MM.1S (cell line): ENCODE results near the gene RALGDS.

Experiments used
- DNase-seq: peaks from one replicate; pipeline ENCODE4 v3.0.0-alpha.2; 2015
- H2AFZ ChIP-seq: fragments of 300-600 bp; sonication (generic); 2 replicates; pipeline ENCODE4 v1.6.0; 2016; ENCODE audit warnings: antibody characterized with exemption, low read length
- H3F3A ChIP-seq: fragments of 300-600 bp; sonication (generic); 2 replicates; pipeline ENCODE4 v1.6.1; 2016; ENCODE audit warnings: mild to moderate bottlenecking, antibody characterized with exemption, low read length, moderate library complexity, mixed read lengths; ENCODE audit not compliant: insufficient read depth
- H3K27ac ChIP-seq: fragments of 300-600 bp; sonication (generic); 2 replicates; pipeline ENCODE4 v1.5.1; 2016; ENCODE audit warnings: mild to moderate bottlenecking, low read length
- H3K27me3 ChIP-seq: fragments of 300-600 bp; sonication (generic); replicated peaks from 2 replicates; pipeline ENCODE4 v1.6.0; 2016; ENCODE audit warnings: low read length; ENCODE audit not compliant: insufficient read depth
- H3K36me3 ChIP-seq: fragments of 300-600 bp; sonication (generic); replicated peaks from 2 replicates; pipeline ENCODE4 v1.6.1; 2016; ENCODE audit warnings: mild to moderate bottlenecking, low read length, mixed read lengths; ENCODE audit not compliant: insufficient read depth
- H3K4me1 ChIP-seq: fragments of 300-600 bp; sonication (generic); 2 replicates; pipeline ENCODE4 v1.6.1; 2016; ENCODE audit warnings: low read length, mixed read lengths
- H3K4me2 ChIP-seq: fragments of 300-600 bp; sonication (generic); 2 replicates; pipeline ENCODE4 v1.6.0; 2016; ENCODE audit warnings: low read depth, low read length
- H3K4me3 ChIP-seq: fragments of 300-600 bp; sonication (generic); 2 replicates; pipeline ENCODE4 v1.5.1; 2016; ENCODE audit warnings: low read length, mixed read lengths
- H3K79me2 ChIP-seq: fragments of 300-600 bp; sonication (generic); 2 replicates; pipeline ENCODE4 v1.6.1; 2016; ENCODE audit warnings: mixed run types, low read length, mixed read lengths
- H3K9ac ChIP-seq: fragments of 300-600 bp; sonication (generic); 2 replicates; pipeline ENCODE4 v1.6.1; 2016; ENCODE audit warnings: low read length, mixed read lengths
- H3K9me2 ChIP-seq: fragments of 300-600 bp; sonication (generic); replicated peaks from 2 replicates; pipeline ENCODE4 v1.6.1; 2016; ENCODE audit warnings: mild to moderate bottlenecking, low read length, mixed read lengths; ENCODE audit not compliant: insufficient read depth
- H3K9me3 ChIP-seq: fragments of 300-600 bp; sonication (generic); replicated peaks from 2 replicates; pipeline ENCODE4 v1.6.1; 2016; ENCODE audit warnings: mild to moderate bottlenecking, low read length, mixed read lengths; ENCODE audit not compliant: insufficient read depth
- H4K20me1 ChIP-seq: fragments of 300-600 bp; sonication (generic); 2 replicates; pipeline ENCODE4 v1.6.1; 2016; ENCODE audit warnings: mild to moderate bottlenecking, low read length, moderate library complexity, mixed read lengths; ENCODE audit not compliant: insufficient read depth
- EZH2 ChIP-seq: fragments of 300-600 bp; sonication (generic); optimal IDR thresholded peaks from 2 replicates; pipeline ENCODE3; 2017; ENCODE audit warnings: low read depth, mild to moderate bottlenecking, antibody characterized with exemption, low read length, mixed read lengths
- EZH2phosphoT487 ChIP-seq: fragments of 300-600 bp; sonication (generic); IDR thresholded peaks from 2 replicates; pipeline ENCODE4 v1.6.1; 2018; ENCODE audit warnings: antibody characterized with exemption, low read length
- TF ChIP-seq, protein P1 (sequence below): fragments of 300-600 bp; sonication (generic); IDR thresholded peaks from 2 replicates; pipeline ENCODE4 v1.5.1; 2016; ENCODE audit warnings: antibody characterized with exemption, low read length, mixed read lengths

RALGDS gene

DNA sequence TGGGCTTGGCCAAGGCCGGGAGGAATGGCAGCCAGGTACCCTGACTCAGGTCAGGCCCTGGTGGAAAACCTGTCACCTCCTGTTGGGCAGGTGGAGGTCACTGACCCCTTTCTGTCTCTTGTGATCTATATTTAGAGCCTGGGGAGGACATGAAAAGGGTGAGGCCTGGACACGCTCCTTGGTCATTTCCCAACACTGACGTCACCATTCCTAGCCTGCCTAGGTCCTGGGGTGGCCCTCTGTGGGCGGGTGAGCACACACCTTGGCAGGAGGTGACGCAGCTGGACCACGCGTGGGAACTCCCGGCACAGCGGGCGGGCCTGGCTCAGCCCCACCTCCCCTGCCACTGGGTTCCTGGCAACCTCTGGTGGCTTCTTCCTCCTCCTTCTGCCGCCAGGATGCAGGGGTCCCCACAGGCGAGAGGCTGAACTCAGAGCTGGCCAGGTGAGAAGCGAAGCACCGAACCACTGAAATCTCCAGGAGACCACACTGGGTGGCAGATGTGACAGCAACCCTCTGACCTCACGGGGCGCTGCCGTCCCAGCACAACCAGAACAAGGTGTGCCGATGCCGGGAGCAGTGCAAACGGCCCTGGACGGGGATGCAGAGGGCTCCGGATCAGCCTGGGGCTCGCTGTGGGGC lies 6.4 kb upstream of the RALGDS start:
- TF ChIP-seq EZH2 (no peak), EZH2phosphoT487 (no peak)
- TF ChIP-seq, protein P1, sequence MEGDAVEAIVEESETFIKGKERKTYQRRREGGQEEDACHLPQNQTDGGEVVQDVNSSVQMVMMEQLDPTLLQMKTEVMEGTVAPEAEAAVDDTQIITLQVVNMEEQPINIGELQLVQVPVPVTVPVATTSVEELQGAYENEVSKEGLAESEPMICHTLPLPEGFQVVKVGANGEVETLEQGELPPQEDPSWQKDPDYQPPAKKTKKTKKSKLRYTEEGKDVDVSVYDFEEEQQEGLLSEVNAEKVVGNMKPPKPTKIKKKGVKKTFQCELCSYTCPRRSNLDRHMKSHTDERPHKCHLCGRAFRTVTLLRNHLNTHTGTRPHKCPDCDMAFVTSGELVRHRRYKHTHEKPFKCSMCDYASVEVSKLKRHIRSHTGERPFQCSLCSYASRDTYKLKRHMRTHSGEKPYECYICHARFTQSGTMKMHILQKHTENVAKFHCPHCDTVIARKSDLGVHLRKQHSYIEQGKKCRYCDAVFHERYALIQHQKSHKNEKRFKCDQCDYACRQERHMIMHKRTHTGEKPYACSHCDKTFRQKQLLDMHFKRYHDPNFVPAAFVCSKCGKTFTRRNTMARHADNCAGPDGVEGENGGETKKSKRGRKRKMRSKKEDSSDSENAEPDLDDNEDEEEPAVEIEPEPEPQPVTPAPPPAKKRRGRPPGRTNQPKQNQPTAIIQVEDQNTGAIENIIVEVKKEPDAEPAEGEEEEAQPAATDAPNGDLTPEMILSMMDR, result no peak
- Histone ChIP-seq H3K9me2 (no peaks in the 10 kb centered on the region), H3K27ac (no peak overlapping the region), H3K9ac (no peak overlapping the region), H3K4me2 (no peak overlapping the region), H3K36me3 (no peaks in the 10 kb centered on the region), H2AFZ (no peak overlapping the region), H3K79me2 (peaks cover 6% of the 10 kb centered on the region; the same call in 1 of the 2 replicates), H3K4me1 (no peaks in the 10 kb centered on the region), H4K20me1 (no peaks in the 10 kb centered on the region), H3K27me3 (no peaks in the 10 kb centered on the region), H3F3A (no peaks in the 10 kb centered on the region), H3K4me3 (no peak overlapping the region), H3K9me3 (no peaks in the 10 kb centered on the region)
- DNase-seq, result no peak

DNA sequence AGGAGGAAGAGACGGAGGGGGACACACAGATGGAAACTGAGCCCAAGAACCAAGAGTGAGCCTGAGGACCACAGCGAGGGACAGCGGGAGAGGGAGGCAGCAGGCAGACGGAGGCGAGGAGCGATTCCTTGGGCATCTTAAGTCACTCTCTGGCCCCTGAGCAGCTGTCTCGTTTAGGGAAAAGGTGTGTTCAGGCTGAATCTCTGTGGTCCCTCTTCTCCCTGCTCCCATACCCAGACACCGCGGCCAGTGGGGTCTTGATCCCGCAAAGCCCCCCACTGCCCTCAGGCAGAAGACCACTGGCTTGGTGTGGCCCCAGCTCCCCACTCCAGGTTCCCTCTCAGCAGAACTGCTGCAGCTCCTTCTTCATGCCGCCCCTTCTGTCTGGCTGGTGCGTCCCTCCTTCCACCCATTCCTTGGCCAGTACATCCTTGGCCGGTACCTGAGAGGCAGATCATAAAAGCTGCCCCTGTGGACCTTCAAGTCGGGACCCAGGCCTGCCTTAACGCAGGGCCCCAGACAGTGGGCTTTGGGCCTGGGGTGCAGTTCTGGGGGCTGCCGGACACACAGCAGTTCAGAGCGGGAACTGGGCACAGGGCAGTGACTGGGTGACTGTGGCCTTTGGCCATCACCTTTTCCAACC lies 5.8 kb upstream of the RALGDS start:
- Histone ChIP-seq H3K36me3 (no peaks in the 10 kb centered on the region), H4K20me1 (no peaks in the 10 kb centered on the region), H3K9me3 (no peaks in the 10 kb centered on the region), H3K9me2 (no peaks in the 10 kb centered on the region), H3K4me2 (no peak overlapping the region), H3K9ac (no peak overlapping the region), H3K4me1 (no peaks in the 10 kb centered on the region), H3K79me2 (peaks cover 3% of the 10 kb centered on the region; the same call in 1 of the 2 replicates), H3F3A (peaks cover 1% of the 10 kb centered on the region; the same call in 1 of the 2 replicates), H3K4me3 (no peak overlapping the region), H3K27me3 (no peaks in the 10 kb centered on the region), H2AFZ (no peak overlapping the region), H3K27ac (no peak overlapping the region)
- TF ChIP-seq EZH2, result no peak
- TF ChIP-seq, protein P1, result no peak
- no peak for TF ChIP-seq EZH2phosphoT487
- DNase-seq, result no peak

DNA sequence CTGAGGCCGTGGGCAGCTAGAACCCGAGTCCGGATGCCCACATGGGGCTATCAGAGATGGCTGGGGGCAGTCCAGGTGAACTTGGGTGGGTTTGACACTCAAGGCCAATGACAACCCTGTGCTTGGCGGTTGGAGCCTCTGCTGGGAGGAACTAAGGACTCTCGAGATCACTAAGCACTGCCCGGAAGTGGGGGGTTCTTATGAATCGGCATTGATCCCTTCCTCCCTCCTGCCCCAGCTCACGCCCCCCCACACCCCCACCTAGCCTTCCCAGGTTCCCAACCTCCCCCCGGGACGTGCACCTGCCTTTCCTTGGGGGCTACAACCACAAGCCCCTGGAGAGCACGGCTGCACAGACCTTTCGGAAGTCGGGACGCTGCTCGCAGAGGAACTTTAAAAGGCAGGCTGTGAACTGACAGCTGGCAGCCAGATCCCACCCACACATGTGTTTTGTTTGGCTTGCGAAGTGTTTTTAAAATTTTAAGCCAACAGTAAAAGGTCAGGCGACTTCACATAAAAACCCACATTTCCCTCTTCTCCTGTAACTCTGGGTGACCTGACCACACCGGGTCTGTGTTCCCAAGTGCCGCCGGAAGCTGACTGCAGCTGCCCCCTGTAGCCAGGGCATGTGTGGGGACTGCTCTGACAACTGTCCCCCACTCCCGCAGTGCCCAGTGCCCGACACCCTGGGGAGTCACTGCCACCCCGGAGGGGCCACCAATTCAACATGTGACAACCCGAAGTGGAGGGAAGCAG lies 5.1 kb upstream of the RALGDS start:
- Histone ChIP-seq H3K27me3 (no peaks in the 10 kb centered on the region), H3K27ac (no peak overlapping the region), H4K20me1 (no peaks in the 10 kb centered on the region), H3K9ac (no peak overlapping the region), H3K79me2 (no peaks in the 10 kb centered on the region), H3K4me1 (0 out of 2 replicates have a peak, but pooled peaks cover 3% of the 10 kb centered on the region), H3K9me3 (no peaks in the 10 kb centered on the region), H3F3A (peaks cover 6% of the 10 kb centered on the region; the same call in 1 of the 2 replicates), H3K9me2 (no peaks in the 10 kb centered on the region), H3K4me2 (no peak overlapping the region), H3K4me3 (no peak overlapping the region), H2AFZ (no peak overlapping the region), H3K36me3 (no peaks in the 10 kb centered on the region)
- TF ChIP-seq, protein P1, result no peak
- TF ChIP-seq EZH2 (no peak), EZH2phosphoT487 (no peak)
- no peak for DNase-seq
